ENCODE data around the gene NDST1.

- TF ChIP-seq CTCF (IDR thresholded peaks at IDR 0.05) (no peak), POLR2A (IDR thresholded peaks at IDR 0.05) (no peak)
Measured at GRCh38 chr5:150503386-150503785, 4.5 kb upstream of the NDST1 start.
